Lower leg skin (tissue), 4 donors: Measurements from ENCODE around the gene YTHDF1. TPM values are rescaled to one million over a fixed set of nuclear protein-coding genes. Genes with fewer than 3 reads are reported as not detected.

ENCODE experiments used
- DNase-seq, 2 donors: peaks; one replicate each; pipeline ENCODE4 v3.0.0-alpha.2; 2019; ENCODE audit warnings: low spot score in 2 of 2
- H3K4me3 ChIP-seq: fragments of 200-600 bp; sonication (generic); 2 replicates; pipeline ENCODE4 v1.5.1; 2017; ENCODE audit warnings: mild to moderate bottlenecking, low read depth; ENCODE audit not compliant: poor library complexity, severe bottlenecking
- CTCF ChIP-seq, 3 donors: fragments of 450-650 bp; IDR thresholded peaks; one replicate each; pipeline ENCODE4 v1.5.1; 2016; ENCODE audit warnings: antibody characterized with exemption in 3 of 3, mild to moderate bottlenecking in 3 of 3, moderate library complexity in 2 of 3
- POLR2A ChIP-seq, 2 donors: fragments of 450-650 bp; IDR thresholded peaks; one replicate each; pipeline ENCODE4 v1.6.1; 2016 to 2017; ENCODE audit warnings: antibody characterized with exemption in 2 of 2, mild to moderate bottlenecking in 1 of 2, moderate library complexity in 1 of 2
- WGBS, 2 donors: methylation state at CpG; one replicate each; pipeline ENCODE4 v1.1.5; 2018; 5-methylcytosine and 5-hydroxymethylcytosine counted together
- intact Hi-C: fragments of 100-400 bp; cut with DNase I; formaldehyde crosslinking; loops from one replicate; pipeline ENCODE4 v1.15.0; 2023; ENCODE audit warnings: low total_unique reads
- total RNA-seq, 4 donors: library from RNA; depleted of rRNA; stranded (reverse); fragments of >200 nt; gene quantifications; one replicate each; pipeline ENCODE4 v1.1.0, GENCODE V29; 2016

Gene YTHDF1
- total RNA-seq, 4 donors from 2014 or later = 28.1 to 32.2 (median 30.6) TPM

- intact Hi-C loops = no loop called here
- DNase-seq = no peak
- TF ChIP-seq CTCF (IDR thresholded peaks at IDR 0.05) = no peak
- TF ChIP-seq POLR2A (IDR thresholded peaks at IDR 0.05) = no peak
- 91 to 94% methylated on average over 21 of the region's 21 CpGs for WGBS, 2 donors
- no peak overlapping the region for H3K4me3 ChIP-seq
Observed at GRCh38 chr20:63192721-63193120, 23.2 kb downstream of the YTHDF1 start.

- no peak overlapping the region for H3K4me3 ChIP-seq
- DNase-seq = peak in 1 of 2 donors; percentile 24
- intact Hi-C loops = no loop called here
- WGBS, 2 donors = 53 to 58% methylated on average over 13 to 14 of the region's 14 CpGs
- TF ChIP-seq POLR2A (IDR thresholded peaks at IDR 0.05) (no peak), CTCF (IDR thresholded peaks at IDR 0.05) (no peak)
Observed at GRCh38 chr20:63191400-63191799, 24.5 kb downstream of the YTHDF1 start.

- H3K4me3 ChIP-seq = no peak overlapping the region
- intact Hi-C loops = no loop called here
- TF ChIP-seq POLR2A (IDR thresholded peaks at IDR 0.05) (no peak), CTCF (IDR thresholded peaks at IDR 0.05) (no peak)
- DNase-seq = no peak
- 87 to 91% methylated on average over 16 of the region's 20 CpGs for WGBS, 2 donors
Observed at GRCh38 chr20:63190828-63191227, 25.1 kb downstream of the YTHDF1 start.

- intact Hi-C loops = no loop called here
- H3K4me3 ChIP-seq = no peak overlapping the region
- WGBS, 2 donors = 83 to 89% methylated on average over 17 of the region's 17 CpGs
- TF ChIP-seq CTCF (IDR thresholded peaks at IDR 0.05) (no peak), POLR2A (IDR thresholded peaks at IDR 0.05) (no peak)
- DNase-seq = no peak
Observed at GRCh38 chr20:63189846-63190559, 25.9 kb downstream of the YTHDF1 start.

GRCh38 chr20:63189322-63189642, 26.6 kb downstream of the YTHDF1 start:
- TF ChIP-seq POLR2A (IDR thresholded peaks at IDR 0.05) = no peak
- peak in 1 of 3 donors; percentile 22 for TF ChIP-seq CTCF (IDR thresholded peaks at IDR 0.05)
- intact Hi-C loops = no loop called here
- H3K4me3 ChIP-seq = no peak overlapping the region
- 82 to 88% methylated on average over 5 of the region's 5 CpGs for WGBS, 2 donors
- DNase-seq = no peak
